Thyroid gland (tissue), 4 donors: ENCODE results near the gene FGGY. TPM values are rescaled to one million over a fixed set of nuclear protein-coding genes. Genes with fewer than 3 reads are reported as not detected.
"Not testable (repeated sequence)": the region's sequence is repeated elsewhere in the genome, so short reads cannot be mapped to it uniquely, and the experiment has no call there.

Source experiments
- DNase-seq, 2 donors: peaks; one replicate each; pipeline ENCODE4 v3.0.0-alpha.2; 2019
- H3K27ac ChIP-seq, 3 donors: fragments of 200-600 bp; sonication (generic); 1 replicate in 2 of 3; 2 replicates in 1 of 3; pipeline ENCODE4 v1.5.1; 2016 to 2019; ENCODE audit warnings: mild to moderate bottlenecking in 1 of 3, moderate library complexity in 1 of 3
- H3K27me3 ChIP-seq: fragments of 200-600 bp; sonication (generic); one replicate; pipeline ENCODE4 v1.5.1; 2019
- H3K36me3 ChIP-seq, 2 donors: fragments of 200-600 bp; sonication (generic); one replicate each; pipeline ENCODE4 v1.5.1; 2016 to 2019
- H3K4me1 ChIP-seq, 2 donors: fragments of 200-600 bp; sonication (generic); one replicate each; pipeline ENCODE4 v1.5.1; 2017 to 2019
- H3K4me3 ChIP-seq, 3 donors: fragments of 200-600 bp; sonication (generic); replicated peaks in 1 of 3; 1 replicate in 2 of 3; 2 replicates in 1 of 3; pipeline ENCODE4 v1.5.1; 2016; ENCODE audit warnings: mild to moderate bottlenecking in 1 of 3
- H3K9me3 ChIP-seq: fragments of 200-600 bp; sonication (generic); one replicate; pipeline ENCODE4 v1.5.1; 2017
- CTCF ChIP-seq, 6 experiments: fragments of 200-600 bp in 3 of 6; fragments of 450-650 bp in 3 of 6; sonication (generic) in 3 of 6; IDR thresholded peaks; one replicate each; pipeline ENCODE4 v1.5.1; 2016 to 2019; ENCODE audit warnings: antibody characterized with exemption in 6 of 6, mild to moderate bottlenecking in 2 of 6, inconsistent platforms in 1 of 6, moderate library complexity in 1 of 6
- POLR2A ChIP-seq, 2 donors: fragments of 450-650 bp; IDR thresholded peaks; one replicate each; pipeline ENCODE4 v1.6.1; 2017; ENCODE audit warnings: antibody characterized with exemption in 2 of 2, mild to moderate bottlenecking in 2 of 2, moderate library complexity in 1 of 2
- WGBS, 2 donors: methylation state at CpG; one replicate each; pipeline ENCODE4 v1.1.5; 2017; 5-methylcytosine and 5-hydroxymethylcytosine counted together
- intact Hi-C: fragments of 100-400 bp; cut with DNase I; formaldehyde crosslinking; loops from one replicate; pipeline ENCODE4 v1.15.1; 2023
- total RNA-seq, 4 donors: library from RNA; depleted of rRNA; stranded (reverse); fragments of >200 nt; gene quantifications; one replicate each; pipeline ENCODE4 v1.2.3, GENCODE V29; 2016

The FGGY gene
- total RNA-seq, 4 donors from 2014 or later, result 24.6 to 46.1 (median 36.4) TPM

GRCh38 chr1:59532102-59532501 is 235.2 kb downstream of the FGGY start:
- H3K4me3 ChIP-seq, result no peak overlapping the region
- no peak for DNase-seq
- H3K36me3 ChIP-seq, result no peaks in the 10 kb centered on the region
- intact Hi-C loops, result no loop called here
- no peaks in the 10 kb centered on the region for H3K9me3 ChIP-seq
- H3K4me1 ChIP-seq, result no peaks in the 10 kb centered on the region
- no peak for TF ChIP-seq CTCF (IDR thresholded peaks at IDR 0.05)
- no peak for TF ChIP-seq POLR2A (IDR thresholded peaks at IDR 0.05)
- no peak overlapping the region for H3K27ac ChIP-seq
- no peaks in the 10 kb centered on the region for H3K27me3 ChIP-seq

DNA sequence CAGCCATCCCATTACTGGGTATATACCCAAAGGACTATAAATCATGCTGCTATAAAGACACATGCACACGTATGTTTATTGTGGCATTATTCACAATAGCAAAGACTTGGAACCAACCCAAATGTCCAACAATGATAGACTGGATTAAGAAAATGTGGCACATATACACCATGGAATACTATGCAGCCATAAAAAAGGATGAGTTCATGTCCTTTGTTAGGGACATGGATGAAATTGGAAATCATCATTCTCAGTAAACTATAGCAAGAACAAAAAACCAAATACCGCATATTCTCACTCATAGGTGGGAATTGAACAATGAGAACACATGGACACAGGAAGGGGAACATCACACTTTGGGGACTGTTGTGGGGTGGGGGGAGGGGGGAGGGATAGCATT is 241.6 kb downstream of the FGGY start:
- H3K4me3 ChIP-seq, H3K4me1 ChIP-seq, H3K27ac ChIP-seq, H3K36me3 ChIP-seq, H3K27me3 ChIP-seq, DNase-seq, H3K9me3 ChIP-seq, intact Hi-C loops: not testable (repeated sequence)
- 36 to 92% methylated on average over 1 of the region's 2 CpGs for WGBS, 2 donors

- H3K4me1 ChIP-seq, result no peaks in the 10 kb centered on the region
- TF ChIP-seq POLR2A (IDR thresholded peaks at IDR 0.05) (no peak), CTCF (IDR thresholded peaks at IDR 0.05) (no peak)
- H3K9me3 ChIP-seq, result no peaks in the 10 kb centered on the region
- H3K4me3 ChIP-seq, result no peak overlapping the region
- WGBS, 2 donors, result 81 to 84% methylated on average over 5 of the region's 5 CpGs
- H3K27ac ChIP-seq, result no peak overlapping the region
- H3K27me3 ChIP-seq, result no peaks in the 10 kb centered on the region
- intact Hi-C loops, result no loop called here
- H3K36me3 ChIP-seq, result no peaks in the 10 kb centered on the region
- DNase-seq, result no peak
These were observed 243.2 kb downstream of the FGGY start for GRCh38 chr1:59539961-59540681.

DNA sequence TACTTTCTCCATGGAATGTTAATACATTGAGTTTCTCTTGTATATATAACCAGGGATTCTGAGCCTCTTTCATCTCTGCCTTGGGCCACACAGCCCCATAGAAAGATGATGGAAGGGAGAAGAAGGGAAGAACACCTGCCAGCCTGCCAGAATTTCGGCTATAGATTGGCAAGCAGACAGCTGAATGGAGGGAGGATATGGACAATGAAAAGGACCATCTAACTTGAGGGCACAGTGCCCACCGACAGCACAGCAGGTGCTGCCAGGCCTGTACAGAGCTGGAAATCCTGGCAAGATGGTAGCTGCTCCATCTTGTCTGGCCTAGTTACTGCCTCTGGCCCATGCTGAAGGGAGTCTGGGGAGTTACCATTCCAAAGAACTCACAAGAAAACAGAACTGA is 244.3 kb downstream of the FGGY start:
- intact Hi-C loops, result no loop called here
- Histone ChIP-seq H3K4me1 (no peaks in the 10 kb centered on the region), H3K27ac (no peak overlapping the region), H3K9me3 (no peaks in the 10 kb centered on the region), H3K4me3 (no peak overlapping the region), H3K36me3 (no peaks in the 10 kb centered on the region), H3K27me3 (no peaks in the 10 kb centered on the region)
- TF ChIP-seq POLR2A (IDR thresholded peaks at IDR 0.05) (no peak), CTCF (IDR thresholded peaks at IDR 0.05) (no peak)
- no peak for DNase-seq
- 93 to 94% methylated on average over 2 of the region's 2 CpGs for WGBS, 2 donors

DNA sequence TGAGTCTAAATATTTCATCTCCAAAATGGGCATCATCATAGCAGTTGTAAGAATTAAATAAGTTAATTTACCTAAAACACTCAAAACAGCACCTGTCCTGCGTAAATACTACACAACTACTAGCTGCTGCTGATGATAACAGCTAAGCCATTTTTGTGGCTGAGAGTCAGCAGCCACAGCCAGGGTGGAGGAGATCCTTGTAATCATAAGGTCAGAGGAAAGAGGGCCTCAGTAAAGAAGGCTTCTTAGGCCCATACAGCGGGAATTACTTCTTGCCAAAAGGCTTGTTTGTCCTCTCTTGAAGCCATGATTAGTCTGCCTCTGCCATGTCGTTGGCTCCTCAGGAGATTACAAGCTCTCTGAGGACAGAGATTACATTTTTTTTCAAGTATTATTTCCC is 245.0 kb downstream of the FGGY start:
- Histone ChIP-seq H3K4me1 (no peaks in the 10 kb centered on the region), H3K36me3 (no peaks in the 10 kb centered on the region), H3K4me3 (no peak overlapping the region), H3K9me3 (no peaks in the 10 kb centered on the region), H3K27me3 (no peaks in the 10 kb centered on the region), H3K27ac (no peak overlapping the region)
- TF ChIP-seq CTCF (IDR thresholded peaks at IDR 0.05) (no peak), POLR2A (IDR thresholded peaks at IDR 0.05) (no peak)
- WGBS, 2 donors, result 89 to 91% methylated on average over 3 of the region's 3 CpGs
- intact Hi-C loops, result no loop called here
- DNase-seq, result no peak
